Neural cell (in vitro differentiated cells): Measurements from ENCODE around the gene BANP. TPM values are rescaled to one million over a fixed set of nuclear protein-coding genes. Genes with fewer than 3 reads are reported as not detected.

Source experiments
- H2AFZ ChIP-seq: fragments of 200-600, 300-800 bp; sonication (generic), shearing (Covaris generic); 2 replicates; pipeline ENCODE4 v1.6.0; 2014; ENCODE audit warnings: low read depth, mild to moderate bottlenecking, antibody characterized with exemption, low read length, moderate library complexity
- H3F3A ChIP-seq: fragments of 200-600 bp; shearing (Covaris generic); 2 replicates; pipeline ENCODE4 v1.6.1; 2016; ENCODE audit warnings: mild to moderate bottlenecking, moderate library complexity, mixed read lengths, antibody characterized with exemption, low read length; ENCODE audit not compliant: insufficient read depth, poor library complexity, severe bottlenecking
- H3K27ac ChIP-seq: fragments of 200-600, 300-800 bp; sonication (generic), shearing (Covaris generic); 2 replicates; pipeline ENCODE4 v1.5.1; 2014; ENCODE audit warnings: mild to moderate bottlenecking, low read length, moderate library complexity
- H3K27me3 ChIP-seq: fragments of 300-800, 200-600 bp; sonication (generic), shearing (Covaris generic); 2 replicates; pipeline ENCODE4 v1.6.0; 2014; ENCODE audit warnings: mild to moderate bottlenecking, low read depth, low read length, moderate library complexity; ENCODE audit not compliant: insufficient read depth
- H3K36me3 ChIP-seq: fragments of 300-800, 200-600 bp; sonication (generic), shearing (Covaris generic); 2 replicates; pipeline ENCODE4 v1.5.1; 2014; ENCODE audit warnings: mild to moderate bottlenecking, antibody characterized with exemption, low read length, moderate library complexity; ENCODE audit not compliant: insufficient read depth
- H3K4me2 ChIP-seq: fragments of 300-800, 200-600 bp; sonication (generic), shearing (Covaris generic); 2 replicates; pipeline ENCODE4 v1.6.0; 2014; ENCODE audit warnings: mild to moderate bottlenecking, low read length
- H3K4me3 ChIP-seq: fragments of 300-800, 200-600 bp; sonication (generic), shearing (Covaris generic); 2 replicates; pipeline ENCODE4 v1.5.1; 2014; ENCODE audit warnings: mild to moderate bottlenecking, low read length, moderate library complexity
- H3K79me2 ChIP-seq: fragments of 200-600 bp; shearing (Covaris generic); replicated peaks from 2 replicates; pipeline ENCODE4 v1.6.0; 2014; ENCODE audit warnings: mild to moderate bottlenecking, low read length, moderate library complexity; ENCODE audit not compliant: insufficient read depth
- H3K9ac ChIP-seq: fragments of 300-800, 200-600 bp; sonication (generic), shearing (Covaris generic); 2 replicates; pipeline ENCODE4 v1.6.1; 2016; ENCODE audit warnings: mild to moderate bottlenecking, low read length, mixed read lengths
- H3K9me2 ChIP-seq: fragments of 200-600 bp; shearing (Covaris generic); 2 replicates; pipeline ENCODE4 v1.6.1; 2016; ENCODE audit warnings: mild to moderate bottlenecking, low read length, mixed read lengths; ENCODE audit not compliant: insufficient read depth
- H3K9me3 ChIP-seq: fragments of 200-600, 300-800 bp; sonication (generic), shearing (Covaris generic); 2 replicates; pipeline ENCODE4 v1.6.1; 2016; ENCODE audit warnings: mild to moderate bottlenecking, mixed run types, low read length, moderate library complexity, mixed read lengths
- H4K20me1 ChIP-seq: fragments of 200-600 bp; shearing (Covaris generic); 2 replicates; pipeline ENCODE4 v1.6.1; 2016; ENCODE audit warnings: mild to moderate bottlenecking, mixed run types; ENCODE audit not compliant: insufficient read depth
- CTCF ChIP-seq: fragments of 450-650 bp; IDR thresholded peaks from 2 replicates; pipeline ENCODE4 v1.5.1; 2014; ENCODE audit warnings: antibody characterized with exemption, mild to moderate bottlenecking, moderate library complexity; ENCODE audit not compliant: poor library complexity, severe bottlenecking
- EP300 ChIP-seq: fragments of 450-650 bp; conservative IDR thresholded peaks from 2 replicates; pipeline ENCODE4 v1.6.1; 2014; ENCODE audit warnings: antibody characterized with exemption, mild to moderate bottlenecking, moderate library complexity; ENCODE audit not compliant: poor library complexity, severe bottlenecking
- EZH2 ChIP-seq: fragments of 200-600, 300-800 bp; shearing (Covaris generic), sonication (generic); IDR thresholded peaks from 2 replicates; pipeline ENCODE4 v1.6.1; 2014; ENCODE audit warnings: antibody characterized with exemption, low read length, borderline replicate concordance, mild to moderate bottlenecking; ENCODE audit not compliant: insufficient read depth, poor library complexity, severe bottlenecking
- MXI1 ChIP-seq: fragments of 450-650 bp; conservative IDR thresholded peaks from 2 replicates; pipeline ENCODE4 v1.6.1; 2014; ENCODE audit warnings: antibody characterized with exemption, mild to moderate bottlenecking; ENCODE audit not compliant: poor library complexity, severe bottlenecking
- POLR2AphosphoS5 ChIP-seq: IDR thresholded peaks from 2 replicates; pipeline ENCODE4 v1.6.1; 2012
- RAD21 ChIP-seq: fragments of 450-650 bp; conservative IDR thresholded peaks from 2 replicates; pipeline ENCODE4 v1.6.1; 2014; ENCODE audit warnings: antibody characterized with exemption, mild to moderate bottlenecking, moderate library complexity
- SMC3 ChIP-seq: fragments of 450-650 bp; conservative IDR thresholded peaks from 2 replicates; pipeline ENCODE4 v1.6.1; 2014; ENCODE audit warnings: antibody characterized with exemption, mild to moderate bottlenecking, moderate library complexity; ENCODE audit not compliant: poor library complexity
- TAF1 ChIP-seq: IDR thresholded peaks from 2 replicates; pipeline ENCODE4 v1.6.1; 2012; ENCODE audit warnings: low read depth
- polyA plus RNA-seq: library from polyadenylated mRNA; depleted of rRNA; stranded (reverse); fragments of >200 nt; gene quantifications from 2 replicates; pipeline ENCODE4 v1.2.3, GENCODE V29; 2014
- TF ChIP-seq, protein P1 (sequence below): IDR thresholded peaks from 2 replicates; pipeline ENCODE4 v1.6.1; 2012; ENCODE audit warnings: borderline replicate concordance

The BANP gene
- polyA plus RNA-seq, 1 donor from 2014 or later: 20.6 TPM

GRCh38 chr16:87922250-87922871 lies 28.9 kb upstream of the BANP start:
- Histone ChIP-seq H3K79me2 (no peaks in the 10 kb centered on the region), H2AFZ (no peak overlapping the region), H3K9ac (no peak overlapping the region), H3K27ac (no peak overlapping the region), H3F3A (no peaks in the 10 kb centered on the region), H3K27me3 (no peaks in the 10 kb centered on the region), H3K4me3 (no peak overlapping the region), H3K9me2 (no peaks in the 10 kb centered on the region), H4K20me1 (no peaks in the 10 kb centered on the region), H3K36me3 (no peaks in the 10 kb centered on the region), H3K9me3 (no peaks in the 10 kb centered on the region), H3K4me2 (no peak overlapping the region)
- TF ChIP-seq SMC3 (no peak), CTCF (no peak), POLR2AphosphoS5 (no peak), EP300 (no peak), RAD21 (no peak), MXI1 (no peak), EZH2 (no peak), TAF1 (no peak)
- TF ChIP-seq, protein P1, sequence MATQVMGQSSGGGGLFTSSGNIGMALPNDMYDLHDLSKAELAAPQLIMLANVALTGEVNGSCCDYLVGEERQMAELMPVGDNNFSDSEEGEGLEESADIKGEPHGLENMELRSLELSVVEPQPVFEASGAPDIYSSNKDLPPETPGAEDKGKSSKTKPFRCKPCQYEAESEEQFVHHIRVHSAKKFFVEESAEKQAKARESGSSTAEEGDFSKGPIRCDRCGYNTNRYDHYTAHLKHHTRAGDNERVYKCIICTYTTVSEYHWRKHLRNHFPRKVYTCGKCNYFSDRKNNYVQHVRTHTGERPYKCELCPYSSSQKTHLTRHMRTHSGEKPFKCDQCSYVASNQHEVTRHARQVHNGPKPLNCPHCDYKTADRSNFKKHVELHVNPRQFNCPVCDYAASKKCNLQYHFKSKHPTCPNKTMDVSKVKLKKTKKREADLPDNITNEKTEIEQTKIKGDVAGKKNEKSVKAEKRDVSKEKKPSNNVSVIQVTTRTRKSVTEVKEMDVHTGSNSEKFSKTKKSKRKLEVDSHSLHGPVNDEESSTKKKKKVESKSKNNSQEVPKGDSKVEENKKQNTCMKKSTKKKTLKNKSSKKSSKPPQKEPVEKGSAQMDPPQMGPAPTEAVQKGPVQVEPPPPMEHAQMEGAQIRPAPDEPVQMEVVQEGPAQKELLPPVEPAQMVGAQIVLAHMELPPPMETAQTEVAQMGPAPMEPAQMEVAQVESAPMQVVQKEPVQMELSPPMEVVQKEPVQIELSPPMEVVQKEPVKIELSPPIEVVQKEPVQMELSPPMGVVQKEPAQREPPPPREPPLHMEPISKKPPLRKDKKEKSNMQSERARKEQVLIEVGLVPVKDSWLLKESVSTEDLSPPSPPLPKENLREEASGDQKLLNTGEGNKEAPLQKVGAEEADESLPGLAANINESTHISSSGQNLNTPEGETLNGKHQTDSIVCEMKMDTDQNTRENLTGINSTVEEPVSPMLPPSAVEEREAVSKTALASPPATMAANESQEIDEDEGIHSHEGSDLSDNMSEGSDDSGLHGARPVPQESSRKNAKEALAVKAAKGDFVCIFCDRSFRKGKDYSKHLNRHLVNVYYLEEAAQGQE: no peak

DNA sequence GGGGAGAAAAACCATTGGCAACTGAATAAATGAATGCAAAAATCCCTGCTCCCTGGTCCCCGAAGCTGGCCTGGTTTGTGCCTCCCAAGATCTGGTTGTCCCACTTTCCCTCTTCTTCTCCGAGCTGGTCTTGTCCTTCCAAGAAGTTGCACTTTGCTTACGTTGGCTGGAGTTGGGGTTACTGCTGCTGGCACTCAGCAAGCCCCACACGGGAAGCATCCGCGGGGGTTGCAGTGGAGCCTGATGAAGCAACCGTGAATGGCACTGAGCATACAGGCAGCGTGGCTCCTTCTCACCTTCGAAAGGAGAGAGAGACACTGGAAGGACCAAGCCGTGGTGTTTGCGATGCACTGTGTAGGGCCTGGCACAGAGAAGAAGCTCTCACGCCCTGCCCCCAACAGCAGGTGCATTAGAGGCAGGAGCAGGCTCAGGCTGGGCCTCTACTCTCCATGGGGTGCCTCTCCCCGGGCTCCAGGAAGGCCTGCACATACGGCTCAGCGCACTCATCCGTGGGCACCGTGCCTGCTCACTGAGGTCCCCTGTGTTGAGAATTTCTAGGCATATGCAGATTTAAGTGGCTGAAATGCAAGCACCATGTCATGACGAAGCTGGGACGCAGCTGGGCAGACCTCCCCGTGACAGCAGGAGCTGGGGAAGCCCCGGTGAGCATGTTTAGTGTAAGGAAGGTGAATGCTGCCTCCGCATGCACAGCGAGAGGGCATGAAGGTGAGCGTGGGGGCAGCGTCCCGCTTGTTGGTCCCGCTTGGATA lies 27.0 kb upstream of the BANP start:
- TF ChIP-seq RAD21: no peak
- no peak for TF ChIP-seq SMC3

More for the DNA sequence above, 27.0 kb upstream of the BANP start:
- no peaks in the 10 kb centered on the region for H4K20me1 ChIP-seq
- no peaks in the 10 kb centered on the region for H3K9me3 ChIP-seq
- H3K4me2 ChIP-seq: no peak overlapping the region
- no peaks in the 10 kb centered on the region for H3K79me2 ChIP-seq
- no peak overlapping the region for H3K27ac ChIP-seq
- no peaks in the 10 kb centered on the region for H3F3A ChIP-seq
- H3K36me3 ChIP-seq: no peaks in the 10 kb centered on the region
- H3K27me3 ChIP-seq: no peaks in the 10 kb centered on the region
- H3K9me2 ChIP-seq: no peaks in the 10 kb centered on the region
- no peak overlapping the region for H3K4me3 ChIP-seq
- no peak overlapping the region for H2AFZ ChIP-seq
- H3K9ac ChIP-seq: no peak overlapping the region
